Measurements from ENCODE around the gene GALNT7. TPM values are rescaled to one million over a fixed set of nuclear protein-coding genes. Genes with fewer than 3 reads are reported as not detected.

GALNT7 gene
- total and polyA plus RNA-seq, 2 of the 13 experiments (the other 11 are each of a cell fraction or from before 2014, with no cell fraction given) = 0.08 to 0.13 TPM

DNA sequence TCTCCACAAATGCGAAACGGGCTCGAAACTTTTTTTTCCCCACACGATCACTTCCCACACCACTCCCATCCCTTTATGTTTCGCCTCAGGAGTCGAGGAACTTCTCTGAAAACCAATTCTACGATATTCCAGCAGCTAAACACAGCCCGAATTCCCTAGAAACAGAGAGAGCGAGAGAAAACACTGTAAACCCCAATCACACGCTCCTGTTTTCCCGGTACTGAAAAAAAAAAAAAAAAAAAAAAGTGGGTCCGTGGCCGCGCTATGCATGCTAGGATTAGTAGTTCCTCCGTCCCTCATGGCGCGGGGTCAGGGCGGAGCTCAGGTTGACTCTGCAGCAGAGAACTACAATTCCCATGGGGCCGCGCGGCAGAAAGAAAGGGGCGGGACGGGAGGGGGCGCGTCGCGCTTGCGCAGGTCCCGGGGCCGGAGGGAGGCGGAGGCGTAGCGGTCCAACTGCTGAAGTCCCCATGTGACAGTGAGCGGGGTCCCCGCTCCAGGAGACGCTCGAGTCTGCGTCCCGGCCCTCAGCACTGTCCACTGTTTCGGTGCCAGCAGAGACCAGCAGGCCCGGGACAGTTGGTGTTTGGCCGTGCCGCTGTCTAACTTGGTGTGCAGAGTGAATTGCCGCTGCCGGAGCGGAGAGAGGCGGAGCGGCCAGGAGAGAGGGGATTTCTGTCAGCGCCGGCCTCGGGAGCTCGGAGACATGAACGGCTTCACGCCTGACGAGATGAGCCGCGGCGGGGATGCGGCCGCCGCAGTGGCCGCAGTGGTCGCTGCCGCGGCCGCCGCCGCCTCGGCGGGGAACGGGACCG, 202.1 kb downstream of the GALNT7 start, which contains the start of gene SAP30:
Gene SAP30 (plus strand): TSS at position 478 of the 815 bp plus-strand sequence. CDS start 229 bp downstream, at position 707.
- H3K9me3 ChIP-seq (ENCODE audit: low read length) = no peaks in the 10 kb centered on the region
- 4% methylated on average over 24 of the region's 72 CpGs for WGBS (ENCODE audit: low lambda C conversion rate)
- peak within 1 kb of the TSS; percentile 91 for H3K27ac ChIP-seq (ENCODE audit: extremely low read length, insufficient read depth, low read length)
- no peaks in the 10 kb centered on the region; a peak in 1 of 5 replicates for H3K27me3 ChIP-seq (ENCODE audit: control insufficient read depth in 1 of 2, insufficient read depth in 2 of 2, low read length in 2 of 2)
- FAIRE-seq = peak; percentile 80
- peak within 1 kb of the TSS; percentile 87 for H3K9ac ChIP-seq (ENCODE audit: insufficient read depth, low read depth, low read length)
- in situ Hi-C loops (cut with HindIII; ENCODE audit: extremely low pct_ligation_motif_present, low pct_unique_long_range_greater_than_20kb) (loop anchor here (5.0 kb wide), 1 partner anchor 38 kb away; the partner anchor contains the start of gene HMGB2), intact Hi-C loops (cut with micrococcal nuclease; ENCODE audit: unreplicated experiment) (loop anchor here (1.0 kb wide), 1 partner anchor 36 kb away; the partner anchor contains the start of gene HMGB2)
- peak; percentile 95 for DNase-seq (ENCODE audit: low spot score)
- BruUV-seq (replicated peaks) = no TSS peak
- ATAC-seq = peak; percentile 89
- H3K79me2 ChIP-seq (ENCODE audit: insufficient read depth, low read length) = peaks cover 28% of the 10 kb centered on the region
- peak within 1 kb of the TSS; percentile 92 for H2AFZ ChIP-seq (ENCODE audit: low read length)
- ChIA-PET POLR2A (interaction anchor here (0.7 to 6.1 kb wide), 5 partner anchors 10 to 119 kb away, joined by 3 to 109 read pairs (median 3); partner anchors contain the start of gene HMGB2), CTCF (ENCODE audit: low intra/inter-chr PET ratio, low total read pairs) (no interaction called here)
- peak within 1 kb of the TSS; percentile 91 to 94 (median 92) for H3K4me3 ChIP-seq (replicated peaks in 1 of 3; ENCODE audit: insufficient read depth in 1 of 3, low read depth in 2 of 3, low read length in 3 of 3)
- H3K4me1 ChIP-seq (ENCODE audit: insufficient read depth, low read length) = peaks cover 17% of the 10 kb centered on the region
- H3K36me3 ChIP-seq (replicated peaks in 1 of 2; ENCODE audit: control insufficient read depth in 1 of 2, insufficient read depth in 2 of 2, low read length in 2 of 2) = peaks cover 0 to 2% of the 10 kb centered on the region in 2 experiments; a peak in 3 of 5 replicates
- H3K4me2 ChIP-seq (ENCODE audit: low read depth, low read length) = peak within 1 kb of the TSS; percentile 97
- H4K20me1 ChIP-seq (ENCODE audit: insufficient read depth, low read length) = no peaks in the 10 kb centered on the region
- TF ChIP-seq, protein P1, sequence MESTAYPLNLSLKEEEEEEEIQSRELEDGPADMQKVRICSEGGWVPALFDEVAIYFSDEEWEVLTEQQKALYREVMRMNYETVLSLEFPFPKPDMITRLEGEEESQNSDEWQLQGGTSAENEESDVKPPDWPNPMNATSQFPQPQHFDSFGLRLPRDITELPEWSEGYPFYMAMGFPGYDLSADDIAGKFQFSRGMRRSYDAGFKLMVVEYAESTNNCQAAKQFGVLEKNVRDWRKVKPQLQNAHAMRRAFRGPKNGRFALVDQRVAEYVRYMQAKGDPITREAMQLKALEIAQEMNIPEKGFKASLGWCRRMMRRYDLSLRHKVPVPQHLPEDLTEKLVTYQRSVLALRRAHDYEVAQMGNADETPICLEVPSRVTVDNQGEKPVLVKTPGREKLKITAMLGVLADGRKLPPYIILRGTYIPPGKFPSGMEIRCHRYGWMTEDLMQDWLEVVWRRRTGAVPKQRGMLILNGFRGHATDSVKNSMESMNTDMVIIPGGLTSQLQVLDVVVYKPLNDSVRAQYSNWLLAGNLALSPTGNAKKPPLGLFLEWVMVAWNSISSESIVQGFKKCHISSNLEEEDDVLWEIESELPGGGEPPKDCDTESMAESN (CRISPR knock-in tag; conservative IDR thresholded peaks at IDR 0.05) = peak; percentile 44; the same call in 1 of the 2 replicates
- no peak for TF ChIP-seq ONECUT2 (CRISPR knock-in tag; IDR thresholded peaks at IDR 0.05)
- TF ChIP-seq, protein P2, sequence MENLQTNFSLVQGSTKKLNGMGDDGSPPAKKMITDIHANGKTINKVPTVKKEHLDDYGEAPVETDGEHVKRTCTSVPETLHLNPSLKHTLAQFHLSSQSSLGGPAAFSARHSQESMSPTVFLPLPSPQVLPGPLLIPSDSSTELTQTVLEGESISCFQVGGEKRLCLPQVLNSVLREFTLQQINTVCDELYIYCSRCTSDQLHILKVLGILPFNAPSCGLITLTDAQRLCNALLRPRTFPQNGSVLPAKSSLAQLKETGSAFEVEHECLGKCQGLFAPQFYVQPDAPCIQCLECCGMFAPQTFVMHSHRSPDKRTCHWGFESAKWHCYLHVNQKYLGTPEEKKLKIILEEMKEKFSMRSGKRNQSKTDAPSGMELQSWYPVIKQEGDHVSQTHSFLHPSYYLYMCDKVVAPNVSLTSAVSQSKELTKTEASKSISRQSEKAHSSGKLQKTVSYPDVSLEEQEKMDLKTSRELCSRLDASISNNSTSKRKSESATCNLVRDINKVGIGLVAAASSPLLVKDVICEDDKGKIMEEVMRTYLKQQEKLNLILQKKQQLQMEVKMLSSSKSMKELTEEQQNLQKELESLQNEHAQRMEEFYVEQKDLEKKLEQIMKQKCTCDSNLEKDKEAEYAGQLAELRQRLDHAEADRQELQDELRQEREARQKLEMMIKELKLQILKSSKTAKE (CRISPR knock-in tag; IDR thresholded peaks at IDR 0.05; ENCODE audit: borderline replicate concordance) = no peak
- no peak for TF ChIP-seq RAD21 (CRISPR knock-in tag; IDR thresholded peaks at IDR 0.05)
- TF ChIP-seq SRF (IDR thresholded peaks at IDR 0.05; ENCODE audit: low read depth, low read length) = no peak
- TF ChIP-seq, protein P3, sequence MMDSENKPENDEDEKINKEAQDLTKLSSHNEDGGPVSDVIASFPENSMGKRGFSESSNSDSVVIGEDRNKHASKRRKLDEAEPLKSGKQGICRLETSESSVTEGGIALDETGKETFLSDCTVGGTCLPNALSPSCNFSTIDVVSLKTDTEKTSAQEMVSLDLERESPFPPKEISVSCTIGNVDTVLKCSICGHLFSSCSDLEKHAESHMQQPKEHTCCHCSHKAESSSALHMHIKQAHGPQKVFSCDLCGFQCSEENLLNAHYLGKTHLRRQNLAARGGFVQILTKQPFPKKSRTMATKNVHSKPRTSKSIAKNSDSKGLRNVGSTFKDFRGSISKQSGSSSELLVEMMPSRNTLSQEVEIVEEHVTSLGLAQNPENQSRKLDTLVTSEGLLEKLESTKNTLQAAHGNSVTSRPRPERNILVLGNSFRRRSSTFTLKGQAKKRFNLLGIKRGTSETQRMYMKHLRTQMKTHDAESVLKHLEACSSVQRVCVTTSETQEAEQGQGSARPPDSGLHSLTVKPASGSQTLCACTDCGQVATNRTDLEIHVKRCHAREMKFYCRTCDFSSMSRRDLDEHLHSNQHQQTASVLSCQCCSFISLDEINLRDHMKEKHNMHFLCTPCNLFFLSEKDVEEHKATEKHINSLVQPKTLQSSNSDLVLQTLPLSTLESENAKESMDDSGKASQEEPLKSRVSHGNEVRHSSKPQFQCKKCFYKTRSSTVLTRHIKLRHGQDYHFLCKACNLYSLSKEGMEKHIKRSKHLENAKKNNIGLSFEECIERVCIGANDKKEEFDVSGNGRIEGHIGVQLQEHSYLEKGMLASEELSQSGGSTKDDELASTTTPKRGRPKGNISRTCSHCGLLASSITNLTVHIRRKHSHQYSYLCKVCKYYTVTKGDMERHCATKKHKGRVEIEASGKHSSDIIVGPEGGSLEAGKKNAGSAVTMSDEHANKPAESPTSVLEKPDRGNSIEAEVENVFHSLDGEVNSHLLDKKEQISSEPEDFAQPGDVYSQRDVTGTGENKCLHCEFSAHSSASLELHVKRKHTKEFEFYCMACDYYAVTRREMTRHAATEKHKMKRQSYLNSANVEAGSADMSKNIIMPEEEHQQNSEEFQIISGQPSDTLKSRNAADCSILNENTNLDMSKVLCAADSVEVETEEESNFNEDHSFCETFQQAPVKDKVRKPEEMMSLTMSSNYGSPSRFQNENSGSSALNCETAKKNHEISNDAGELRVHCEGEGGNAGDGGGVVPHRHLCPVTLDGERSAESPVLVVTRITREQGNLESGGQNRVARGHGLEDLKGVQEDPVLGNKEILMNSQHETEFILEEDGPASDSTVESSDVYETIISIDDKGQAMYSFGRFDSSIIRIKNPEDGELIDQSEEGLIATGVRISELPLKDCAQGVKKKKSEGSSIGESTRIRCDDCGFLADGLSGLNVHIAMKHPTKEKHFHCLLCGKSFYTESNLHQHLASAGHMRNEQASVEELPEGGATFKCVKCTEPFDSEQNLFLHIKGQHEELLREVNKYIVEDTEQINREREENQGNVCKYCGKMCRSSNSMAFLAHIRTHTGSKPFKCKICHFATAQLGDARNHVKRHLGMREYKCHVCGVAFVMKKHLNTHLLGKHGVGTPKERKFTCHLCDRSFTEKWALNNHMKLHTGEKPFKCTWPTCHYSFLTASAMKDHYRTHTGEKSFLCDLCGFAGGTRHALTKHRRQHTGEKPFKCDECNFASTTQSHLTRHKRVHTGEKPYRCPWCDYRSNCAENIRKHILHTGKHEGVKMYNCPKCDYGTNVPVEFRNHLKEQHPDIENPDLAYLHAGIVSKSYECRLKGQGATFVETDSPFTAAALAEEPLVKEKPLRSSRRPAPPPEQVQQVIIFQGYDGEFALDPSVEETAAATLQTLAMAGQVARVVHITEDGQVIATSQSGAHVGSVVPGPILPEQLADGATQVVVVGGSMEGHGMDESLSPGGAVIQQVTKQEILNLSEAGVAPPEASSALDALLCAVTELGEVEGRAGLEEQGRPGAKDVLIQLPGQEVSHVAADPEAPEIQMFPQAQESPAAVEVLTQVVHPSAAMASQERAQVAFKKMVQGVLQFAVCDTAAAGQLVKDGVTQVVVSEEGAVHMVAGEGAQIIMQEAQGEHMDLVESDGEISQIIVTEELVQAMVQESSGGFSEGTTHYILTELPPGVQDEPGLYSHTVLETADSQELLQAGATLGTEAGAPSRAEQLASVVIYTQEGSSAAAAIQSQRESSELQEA (CRISPR knock-in tag; IDR thresholded peaks at IDR 0.05; ENCODE audit: not compliant biosample characterization) = no peak
- TF ChIP-seq RBAK (CRISPR knock-in tag; IDR thresholded peaks at IDR 0.05) = no peak

All from HepG2 (cell line).